GM23338 (cell line): Measurements from ENCODE around the gene MMRN2. TPM values are rescaled to one million over a fixed set of nuclear protein-coding genes. Genes with fewer than 3 reads are reported as not detected.

Source experiments
- polyA plus RNA-seq: library from polyadenylated mRNA; unstranded; fragments of >200 nt; fragmentation: Nextera tagmentation; extraction: Ambion mirVana; gene quantifications from 2 replicates; pipeline ENCODE4 v1.2.1, GENCODE V29; 2016
- small RNA-seq: library from RNA; depleted of rRNA; stranded (forward); fragments of <200 nt; gene quantifications from one replicate; pipeline ENCODE3, GENCODE V24; 2014; ENCODE audit warnings: low replicate concordance
- total RNA-seq: library from RNA; depleted of rRNA; stranded (reverse); fragments of >200 nt; shearing (Covaris generic); gene quantifications from 2 replicates; pipeline ENCODE4 v1.2.3, GENCODE V29; 2014; rRNA removed

The MMRN2 gene
- total and polyA plus RNA-seq, 2 experiments from 2014 or later: 0.32 to 2.4 TPM

Small RNA genes lying within 50 kb of the gene (small RNA-seq; reads per million reads assigned to genes)
- gene BMS1P3 (not detected), gene RNU1-19P (0.07 reads per million)

Other genes starting within 250 kb of the MMRN2 start
- gene BMPR1A, start 201.0 kb downstream of the MMRN2 start, total RNA-seq: 82.5 and 87.7 TPM in 2 replicates
- gene BMPR1A, start 201.0 kb downstream of the MMRN2 start, polyA plus RNA-seq: 12.4 and 14.2 TPM in 2 replicates
- gene SNCG, start 984 bp upstream of the MMRN2 start, total RNA-seq: 4.0 and 9.6 TPM in 2 replicates
- gene SNCG, start 984 bp upstream of the MMRN2 start, polyA plus RNA-seq: 17.0 and 18.5 TPM in 2 replicates
- gene ADIRF, start 10.9 kb upstream of the MMRN2 start, total RNA-seq: not detected in 2 replicates
- gene ADIRF, start 10.9 kb upstream of the MMRN2 start, polyA plus RNA-seq: 0.66 and 1.7 TPM in 2 replicates
- gene FAM25A, start 62.7 kb upstream of the MMRN2 start, total RNA-seq: not detected in 2 replicates
- gene FAM25A, start 62.7 kb upstream of the MMRN2 start, polyA plus RNA-seq: not detected in 2 replicates
- 140 and 144 TPM in 2 replicates for gene GLUD1, start 137.2 kb upstream of the MMRN2 start, total RNA-seq
- 41.1 and 44.7 TPM in 2 replicates for gene GLUD1, start 137.2 kb upstream of the MMRN2 start, polyA plus RNA-seq
- gene SHLD2, start 137.6 kb upstream of the MMRN2 start, total RNA-seq: 34.2 and 34.6 TPM in 2 replicates
- gene SHLD2, start 137.6 kb upstream of the MMRN2 start, polyA plus RNA-seq: 11.3 and 13.9 TPM in 2 replicates